KMS-11 (cell line): ENCODE data around the gene NKIRAS2.

ENCODE experiments used
- H2AFZ ChIP-seq: fragments of 200-600 bp; sonication (generic); 2 replicates; pipeline ENCODE4 v1.6.1; 2016; ENCODE audit warnings: antibody characterized with exemption, mixed run types, low read depth
- H3K27ac ChIP-seq: fragments of 200-600 bp; sonication (generic); 2 replicates; pipeline ENCODE4 v1.6.1; 2016; ENCODE audit warnings: mild to moderate bottlenecking, mixed run types
- H3K27me3 ChIP-seq: fragments of 200-600 bp; sonication (generic); 2 replicates; pipeline ENCODE4 v1.6.1; 2017; ENCODE audit warnings: mild to moderate bottlenecking, low read depth, mixed run types, moderate library complexity; ENCODE audit not compliant: insufficient read depth
- H3K36me3 ChIP-seq: fragments of 200-600 bp; sonication (generic); 2 replicates; pipeline ENCODE4 v1.6.1; 2017; ENCODE audit warnings: mild to moderate bottlenecking, mixed run types; ENCODE audit not compliant: insufficient read depth
- H3K4me1 ChIP-seq: fragments of 200-600 bp; sonication (generic); 2 replicates; pipeline ENCODE4 v1.6.1; 2016; ENCODE audit warnings: mild to moderate bottlenecking, low read depth, mixed run types; ENCODE audit not compliant: poor library complexity, severe bottlenecking
- H3K4me2 ChIP-seq: fragments of 200-600 bp; sonication (generic); 2 replicates; pipeline ENCODE4 v1.7.0; 2016; ENCODE audit warnings: mild to moderate bottlenecking, mixed run types
- H3K4me3 ChIP-seq: fragments of 200-600 bp; sonication (generic); IDR thresholded peaks from 2 replicates; pipeline ENCODE4 v1.6.1; 2017; ENCODE audit warnings: low read depth, low read length, mixed read lengths; ENCODE audit not compliant: insufficient read depth
- H3K79me2 ChIP-seq: fragments of 200-600 bp; sonication (generic); 2 replicates; pipeline ENCODE4 v1.6.1; 2016; ENCODE audit warnings: low read depth, mixed run types; ENCODE audit not compliant: insufficient read depth
- H3K9ac ChIP-seq: fragments of 200-600 bp; sonication (generic); 2 replicates; pipeline ENCODE4 v1.6.1; 2016; ENCODE audit warnings: mild to moderate bottlenecking, mixed run types
- H4K20me1 ChIP-seq: fragments of 200-600 bp; sonication (generic); 2 replicates; pipeline ENCODE4 v1.6.1; 2016; ENCODE audit warnings: mild to moderate bottlenecking, mixed run types; ENCODE audit not compliant: insufficient read depth
- CTCF ChIP-seq: fragments of 200-600 bp; sonication (generic); conservative IDR thresholded peaks from 2 replicates; pipeline ENCODE4 v1.6.1; 2017; ENCODE audit warnings: low read depth, mild to moderate bottlenecking, antibody characterized with exemption, low read length, moderate library complexity, mixed read lengths

The NKIRAS2 gene

GRCh38 chr17:42051645-42052044 is 31.8 kb downstream of the NKIRAS2 start:
- no peak overlapping the region for H3K9ac ChIP-seq
- H3K27me3 ChIP-seq = peaks cover 64% of the 10 kb centered on the region
- no peak overlapping the region for H3K4me2 ChIP-seq
- H3K27ac ChIP-seq = no peak overlapping the region
- H3K36me3 ChIP-seq = no peaks in the 10 kb centered on the region
- H3K4me3 ChIP-seq = no peak overlapping the region
- H3K79me2 ChIP-seq = no peaks in the 10 kb centered on the region
- no peak overlapping the region for H2AFZ ChIP-seq
- no peak for TF ChIP-seq CTCF
- no peaks in the 10 kb centered on the region for H3K4me1 ChIP-seq
- H4K20me1 ChIP-seq = no peaks in the 10 kb centered on the region

GRCh38 chr17:42052346-42052877 is 32.5 kb downstream of the NKIRAS2 start:
- Histone ChIP-seq H3K36me3 (no peaks in the 10 kb centered on the region), H3K4me3 (no peak overlapping the region), H3K4me1 (no peaks in the 10 kb centered on the region), H3K27me3 (peaks cover 64% of the 10 kb centered on the region), H3K79me2 (no peaks in the 10 kb centered on the region), H3K4me2 (no peak overlapping the region), H3K9ac (no peak overlapping the region), H4K20me1 (no peaks in the 10 kb centered on the region), H2AFZ (no peak overlapping the region), H3K27ac (no peak overlapping the region)
- TF ChIP-seq CTCF = no peak

- Histone ChIP-seq H3K27ac (no peak overlapping the region), H3K36me3 (no peaks in the 10 kb centered on the region), H3K79me2 (no peaks in the 10 kb centered on the region), H3K9ac (no peak overlapping the region), H2AFZ (no peak overlapping the region), H3K4me1 (no peaks in the 10 kb centered on the region), H3K4me3 (no peak overlapping the region), H3K27me3 (peaks cover 57% of the 10 kb centered on the region), H4K20me1 (no peaks in the 10 kb centered on the region), H3K4me2 (no peak overlapping the region)
- no peak for TF ChIP-seq CTCF
Measured at GRCh38 chr17:42053731-42054500, 34.0 kb downstream of the NKIRAS2 start.

- Histone ChIP-seq H3K4me2 (no peak overlapping the region), H3K4me3 (no peak overlapping the region), H3K27ac (no peak overlapping the region), H3K9ac (no peak overlapping the region), H4K20me1 (no peaks in the 10 kb centered on the region), H2AFZ (no peak overlapping the region), H3K36me3 (no peaks in the 10 kb centered on the region), H3K79me2 (no peaks in the 10 kb centered on the region), H3K4me1 (no peaks in the 10 kb centered on the region), H3K27me3 (peaks cover 46% of the 10 kb centered on the region)
- TF ChIP-seq CTCF = no peak
Measured at GRCh38 chr17:42055027-42055426, 35.1 kb downstream of the NKIRAS2 start.
